ENCODE results near the gene TRIM45.
"Not testable (repeated sequence)": the region's sequence is repeated elsewhere in the genome, so short reads cannot be mapped to it uniquely, and the experiment has no call there.

Gene TRIM45

GRCh38 chr1:117128323-117129079 is 7.0 kb upstream of the TRIM45 start:
- DNase-seq (ENCODE audit: low spot score) = peak; percentile 36

- no peak for DNase-seq (ENCODE audit: low spot score)
These were observed 6.2 kb upstream of the TRIM45 start for GRCh38 chr1:117127795-117128194.

GRCh38 chr1:117124661-117125060 is 3.1 kb upstream of the TRIM45 start:
- DNase-seq (ENCODE audit: low spot score) = no peak

DNA sequence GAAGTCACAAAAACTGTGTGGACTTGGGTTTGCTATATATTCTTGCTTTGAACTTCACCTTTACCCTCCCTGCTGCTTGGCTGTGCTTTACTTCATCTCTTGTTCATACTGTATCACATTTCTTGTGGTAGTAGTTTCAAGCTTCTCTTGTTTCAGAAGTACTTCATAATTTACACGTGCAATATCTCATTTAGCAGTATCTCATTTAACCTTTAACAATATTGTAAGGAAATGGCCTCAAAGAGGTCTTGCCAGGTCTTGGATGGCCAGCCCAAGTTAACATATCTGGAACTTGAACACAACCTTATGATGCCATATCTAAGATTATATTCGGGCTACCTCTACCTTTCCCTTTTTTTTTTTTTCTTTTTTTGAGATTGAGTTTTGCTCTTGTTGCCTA is 1.7 kb upstream of the TRIM45 start:
- DNase-seq (ENCODE audit: low spot score) = no peak

DNA sequence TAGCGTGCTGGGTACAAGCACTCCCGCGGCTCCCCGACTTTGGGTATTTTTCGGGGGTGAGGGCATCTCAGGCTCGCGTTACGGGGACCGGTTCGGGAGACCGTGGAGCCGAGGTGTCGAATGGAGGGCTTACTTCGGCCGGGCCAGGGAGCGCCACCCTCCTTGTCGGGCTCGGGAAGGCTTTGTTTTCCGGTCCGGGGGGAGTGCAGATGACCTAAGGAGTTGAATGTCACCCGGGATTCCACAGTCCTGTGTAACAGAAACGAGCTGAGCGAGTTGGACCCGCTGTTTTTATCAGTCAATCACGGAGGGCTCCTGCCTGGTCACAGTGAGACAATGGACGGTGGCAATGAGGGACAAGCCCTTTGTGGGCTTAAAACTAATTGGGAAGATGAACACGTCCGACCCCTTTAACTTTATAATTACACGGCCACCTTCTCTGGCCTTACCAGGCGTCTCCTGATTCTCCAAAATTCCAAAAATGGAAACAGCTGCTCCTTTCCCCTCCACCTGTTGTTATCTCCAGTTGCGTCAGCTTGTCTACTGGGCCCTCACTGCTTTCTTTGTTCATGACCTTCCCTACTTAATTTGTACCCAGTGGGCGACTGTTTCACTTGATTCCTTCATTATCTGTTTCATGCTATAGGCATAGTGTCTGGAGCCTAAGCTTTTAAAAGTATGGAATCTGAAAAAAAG is 929 bp upstream of the TRIM45 start:
- no peak for DNase-seq (ENCODE audit: low spot score)

DNA sequence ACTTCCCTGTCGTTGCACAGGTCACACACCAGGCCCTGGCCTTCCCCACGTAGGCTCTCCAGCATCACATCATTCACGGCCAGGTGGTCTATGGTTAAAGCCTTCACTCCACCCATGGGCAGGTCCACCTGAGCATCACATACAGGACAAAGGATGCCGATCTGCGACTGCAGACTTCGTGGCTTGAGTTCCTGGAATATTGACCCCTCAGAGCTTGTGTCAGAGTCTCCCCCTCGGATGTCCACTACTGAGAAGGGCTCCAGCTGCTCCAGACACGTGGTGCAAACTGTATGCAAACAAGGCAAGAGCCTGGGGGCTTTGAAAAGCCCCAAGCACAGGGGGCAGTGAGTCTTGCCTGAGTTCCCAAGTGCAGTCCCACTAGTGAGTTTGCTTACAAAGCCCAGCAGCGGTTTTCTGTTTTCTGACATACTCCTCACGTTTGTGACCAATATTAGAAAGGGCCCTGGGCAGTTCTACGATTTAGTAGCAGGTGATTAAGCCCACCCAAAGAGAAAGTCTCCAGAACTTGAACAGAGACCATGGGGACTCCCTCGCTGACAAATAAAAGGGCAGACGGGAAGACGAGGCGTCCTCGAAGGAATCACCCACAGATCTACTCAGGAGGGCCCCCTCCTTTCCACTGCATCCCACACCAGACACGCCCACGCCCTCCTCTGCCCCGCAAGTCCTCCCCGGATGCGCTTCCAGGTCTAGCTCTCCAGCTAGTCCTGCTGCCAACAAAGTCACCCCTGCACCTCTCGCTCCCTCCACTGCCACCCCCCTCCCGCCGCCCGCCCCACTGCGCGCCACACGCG is 568 bp downstream of the TRIM45 start:
- DNase-seq (ENCODE audit: low spot score) = no peak

DNA sequence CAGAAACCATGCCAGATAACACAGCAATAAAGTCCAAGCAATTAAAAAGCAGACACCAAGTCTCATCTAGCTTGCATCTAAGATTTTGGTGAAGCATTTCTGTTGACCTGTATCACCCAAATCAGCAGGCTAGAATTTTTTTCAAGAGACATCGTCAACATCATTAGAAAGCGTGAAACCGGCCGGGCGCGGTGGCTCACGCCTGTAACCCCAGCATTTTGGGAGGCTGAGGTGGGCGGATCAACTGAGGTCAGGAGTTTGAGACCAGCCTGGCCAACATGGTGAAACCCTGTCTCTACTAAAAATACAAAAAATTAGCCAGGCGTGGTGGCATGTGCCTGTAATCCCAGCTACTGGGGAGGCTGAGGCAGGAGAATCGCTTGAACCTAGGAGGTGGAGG is 2.4 kb downstream of the TRIM45 start:
- not testable (repeated sequence) for DNase-seq (ENCODE audit: low spot score)

- DNase-seq (ENCODE audit: low spot score) = no peak
These were observed 3.4 kb downstream of the TRIM45 start for GRCh38 chr1:117118137-117118536.

- DNase-seq (ENCODE audit: low spot score) = no peak
These were observed 3.9 kb downstream of the TRIM45 start for GRCh38 chr1:117117697-117118096.

DNA sequence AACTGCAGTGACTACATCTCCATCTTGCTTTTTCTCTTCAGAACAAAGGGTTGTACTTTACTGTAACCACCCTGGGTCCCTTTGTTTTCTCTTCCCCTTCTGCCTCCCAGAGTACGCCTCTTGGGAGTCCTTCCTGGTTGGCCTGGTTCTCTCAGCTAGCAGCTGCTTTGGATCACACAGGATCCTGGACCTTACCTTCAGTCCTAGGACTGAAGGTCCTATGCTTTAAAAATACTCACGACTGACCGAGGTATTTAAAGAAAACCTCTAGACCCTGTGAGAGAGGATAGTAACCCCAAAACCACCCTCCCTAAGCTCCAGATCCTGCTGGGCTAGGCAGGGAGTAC is 4.8 kb downstream of the TRIM45 start:
- DNase-seq (ENCODE audit: low spot score) = no peak

GRCh38 chr1:117116090-117116783 is 5.3 kb downstream of the TRIM45 start:
- DNase-seq (ENCODE audit: low spot score) = no peak

GRCh38 chr1:117114877-117115276 is 6.7 kb downstream of the TRIM45 start:
- peak; percentile 6 for DNase-seq (ENCODE audit: low spot score)

DNA sequence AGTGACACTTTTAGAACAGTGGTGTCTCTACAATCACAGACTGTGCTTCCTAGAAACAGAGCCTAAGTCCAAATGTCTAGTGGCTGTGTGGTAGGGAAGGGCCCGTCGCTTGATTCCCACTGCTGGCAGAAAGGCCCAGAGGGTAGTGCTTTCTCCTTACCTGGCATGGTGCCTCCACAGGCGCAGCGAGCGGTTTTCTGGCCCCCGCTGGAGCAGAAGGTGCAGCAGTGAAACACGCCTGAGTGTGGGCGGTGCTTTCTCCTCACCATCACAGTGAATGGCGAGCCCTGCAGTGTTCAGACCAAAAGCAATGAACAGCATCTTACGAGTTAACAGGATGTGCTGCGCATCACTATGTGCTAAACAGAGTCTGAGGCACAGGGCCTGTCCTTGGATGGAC is 8.3 kb downstream of the TRIM45 start:
- no peak for DNase-seq (ENCODE audit: low spot score)

DNA sequence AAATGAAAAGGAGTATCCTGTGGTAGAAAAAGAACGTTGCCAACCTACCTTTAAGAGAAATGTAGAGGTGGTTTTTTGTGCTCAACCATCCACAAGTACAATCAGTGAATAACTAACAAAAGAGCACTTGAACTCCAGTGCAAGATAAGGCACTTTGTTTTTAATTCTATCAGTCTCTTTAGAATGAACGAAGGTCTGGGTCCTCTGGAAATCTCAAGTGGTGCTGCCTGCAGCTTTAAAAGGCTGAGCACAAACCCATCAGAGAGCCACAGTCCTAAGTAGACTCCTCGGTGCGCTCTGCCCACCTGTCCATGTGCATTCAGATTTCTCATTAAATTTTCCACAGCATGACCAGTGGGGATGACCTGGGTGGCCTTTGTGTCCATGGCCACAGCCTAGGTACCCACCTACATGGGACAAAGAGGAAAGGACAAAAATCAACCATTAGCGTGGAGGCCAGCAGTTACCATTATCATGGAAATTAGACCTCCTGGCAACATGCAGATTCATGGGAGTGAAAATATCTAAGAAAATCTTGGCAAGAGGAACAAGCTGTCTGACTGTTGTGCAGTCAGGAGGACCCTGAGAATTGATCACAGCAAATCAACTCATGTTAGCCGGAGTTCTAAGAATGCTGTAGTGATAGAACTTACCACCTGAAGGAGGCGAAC is 9.4 kb downstream of the TRIM45 start:
- DNase-seq (ENCODE audit: low spot score) = no peak

- DNase-seq (ENCODE audit: low spot score) = peak; percentile 17
These were observed 10.8 kb downstream of the TRIM45 start for GRCh38 chr1:117110774-117111173.

DNA sequence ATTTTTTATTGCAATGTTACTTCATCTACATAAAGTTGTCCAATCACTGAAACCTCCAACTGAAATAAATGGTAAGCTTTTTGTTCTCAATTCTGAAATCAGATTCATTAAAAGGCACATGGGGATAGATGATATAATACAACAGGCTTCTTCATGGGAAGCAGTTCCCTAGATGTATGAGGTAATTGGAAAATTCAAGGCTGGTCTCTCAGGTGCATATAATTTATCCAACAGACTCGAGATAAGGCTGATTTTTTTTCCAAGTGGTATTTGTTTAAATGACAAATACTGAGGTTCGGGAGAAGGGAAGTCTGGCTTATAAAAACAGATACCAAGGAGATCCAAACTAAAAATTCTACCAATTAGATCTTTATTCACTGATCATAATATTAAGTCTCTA is 14.2 kb downstream of the TRIM45 start:
- no peak for DNase-seq (ENCODE audit: low spot score)

DNA sequence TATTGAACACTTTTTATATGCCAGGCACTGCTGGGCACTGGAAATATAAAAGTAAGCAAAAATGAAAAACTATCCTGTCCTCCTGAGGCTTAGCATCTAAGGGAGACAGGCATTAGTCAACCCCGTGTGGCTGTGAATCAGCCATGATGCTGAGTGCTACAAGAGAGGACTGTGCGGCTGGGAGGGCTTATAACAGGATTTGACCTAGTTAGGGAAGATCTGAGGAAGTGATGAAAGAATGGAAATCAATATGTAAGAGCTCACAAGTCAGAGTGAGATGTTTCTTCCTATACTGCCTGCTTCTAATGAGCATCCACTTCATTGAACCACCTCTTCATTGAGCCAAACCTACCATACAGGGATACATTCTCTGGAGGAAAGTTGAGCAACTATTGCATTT is 15.1 kb downstream of the TRIM45 start:
- DNase-seq (ENCODE audit: low spot score) = no peak

GRCh38 chr1:117105722-117106121 is 15.8 kb downstream of the TRIM45 start:
- no peak for DNase-seq (ENCODE audit: low spot score)

- DNase-seq (ENCODE audit: low spot score) = no peak
These were observed 16.6 kb downstream of the TRIM45 start for GRCh38 chr1:117104986-117105385.

GRCh38 chr1:117101858-117102257 is 19.7 kb downstream of the TRIM45 start:
- not testable (repeated sequence) for DNase-seq (ENCODE audit: low spot score)

- DNase-seq (ENCODE audit: low spot score) = no peak
These were observed 20.2 kb downstream of the TRIM45 start for GRCh38 chr1:117101334-117101733.

Measured in CD4-positive, alpha-beta T cell treated with Interleukin-2 at 100 ng/mL for 4 hours (primary cell).